Right lobe of liver (tissue), 4 donors: ENCODE measurements around the gene ABCA9.

Source experiments
- CTCF ChIP-seq, 4 donors: fragments of 200-600 bp in 3 of 4; fragments of 450-650 bp in 1 of 4; IDR thresholded peaks; one replicate each; pipeline versions ENCODE4 v1.5.1 to v1.8.0; 2016 to 2022; ENCODE audit warnings: antibody characterized with exemption in 4 of 4, mild to moderate bottlenecking in 2 of 4
- POLR2A ChIP-seq: fragments of 450-650 bp; IDR thresholded peaks from one replicate; pipeline ENCODE4 v1.6.1; 2017; ENCODE audit warnings: antibody characterized with exemption, mild to moderate bottlenecking
- donor health status: DM: no; HTN: no; CAD: no.
- donor health status: DM: no; HTN: no; CAD: no.
- donor health status: DM: no; HTN: yes; CAD: no.

GRCh38 chr17:69093279-69093789, 32.6 kb upstream of the ABCA9 start:
- TF ChIP-seq CTCF (IDR thresholded peaks at IDR 0.05): no peak
- no peak for TF ChIP-seq POLR2A
